Right forelimb (tissue), 1 donor: ENCODE results near the gene ADM.

ENCODE experiments used
- DNase-seq: peaks from one replicate; pipeline ENCODE4 v3.0.0-alpha.2; 2018

The ADM gene

DNA sequence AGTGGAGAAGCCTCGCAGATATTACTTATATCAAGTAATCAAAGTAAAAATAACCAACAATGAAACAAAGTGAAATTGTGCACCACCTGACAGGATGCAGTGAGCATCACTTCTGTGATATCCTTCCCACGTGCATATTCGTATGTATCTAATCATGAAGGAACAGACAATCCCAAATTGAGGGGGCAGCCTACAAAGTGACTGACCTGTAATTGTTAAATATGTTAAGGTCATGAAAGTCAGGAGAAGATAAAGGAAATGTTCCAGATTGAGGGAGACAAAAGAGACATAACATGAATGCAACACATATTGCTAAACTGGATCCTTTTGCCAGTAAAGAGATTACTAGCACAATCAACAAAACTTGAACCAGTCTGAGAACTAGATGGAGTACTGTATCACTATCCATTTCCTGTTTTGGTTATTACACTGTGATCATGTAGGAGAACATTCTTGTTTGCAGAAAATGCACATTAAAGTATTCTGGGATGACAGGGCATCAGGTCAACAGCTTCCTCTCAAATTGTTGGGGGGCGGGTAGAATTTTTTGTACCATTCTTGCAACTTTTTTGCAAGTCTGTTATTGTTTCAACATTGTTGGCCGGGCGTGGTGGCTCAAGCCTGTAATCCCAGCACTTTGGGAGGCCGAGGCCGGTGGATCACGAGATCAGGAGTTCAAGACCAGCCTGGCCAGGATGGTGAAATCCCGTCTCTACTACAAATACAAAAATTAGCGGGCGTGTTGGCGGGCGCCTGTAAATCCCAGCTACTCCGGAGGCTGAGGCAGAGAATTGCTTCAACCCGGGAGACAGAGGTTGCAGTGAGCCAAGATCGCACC lies 12.9 kb upstream of the ADM start:
- no peak for DNase-seq

DNA sequence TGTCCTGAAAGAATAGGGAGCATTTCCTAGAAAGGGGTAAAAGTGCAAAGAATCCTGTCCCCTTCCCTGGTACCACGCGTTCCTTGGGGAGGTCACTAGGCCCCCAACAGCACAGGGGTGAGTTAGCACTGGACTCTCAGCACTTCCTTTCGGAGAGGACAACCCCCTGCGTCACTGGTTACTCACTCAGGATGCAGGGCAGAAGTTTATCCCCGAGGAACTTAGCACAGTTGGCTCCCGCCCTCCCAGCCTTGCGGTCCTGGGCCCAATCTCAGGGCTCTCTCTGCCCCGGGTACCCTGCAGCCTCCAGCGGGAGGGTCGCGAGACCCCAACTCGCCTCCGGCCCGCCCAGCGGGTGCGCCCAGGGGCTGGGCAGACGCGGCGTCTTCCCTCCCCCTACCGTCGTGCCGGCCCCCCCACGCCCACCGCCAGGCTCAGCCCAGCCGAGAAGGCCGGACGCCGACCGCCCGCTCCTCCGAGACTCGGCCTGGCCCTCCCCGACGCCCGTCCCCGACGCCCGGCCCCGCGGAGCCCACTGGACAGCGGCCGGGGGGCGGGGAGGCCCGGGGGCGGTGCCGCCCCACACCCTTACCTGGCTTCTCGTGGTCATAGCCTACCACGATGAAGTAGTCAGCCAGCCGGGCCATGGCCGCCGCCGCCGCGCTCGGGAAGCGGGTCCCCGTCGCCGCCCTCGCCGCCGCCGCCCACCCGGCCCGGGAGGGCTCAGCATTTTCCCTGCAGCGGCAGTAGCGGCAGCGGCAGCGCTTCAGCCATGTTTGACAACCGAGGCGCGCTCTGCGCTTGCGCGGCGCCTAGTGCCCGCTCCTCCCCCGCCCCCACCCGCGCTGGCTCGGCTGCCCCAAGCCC lies 11.2 kb upstream of the ADM start, which contains the start of gene SBF2:
Gene SBF2, minus strand, starts transcription at position 797 of the 867 bp plus-strand sequence. Its CDS starts 150 bp downstream, at position 647.
- DNase-seq, result peak; percentile 93

DNA sequence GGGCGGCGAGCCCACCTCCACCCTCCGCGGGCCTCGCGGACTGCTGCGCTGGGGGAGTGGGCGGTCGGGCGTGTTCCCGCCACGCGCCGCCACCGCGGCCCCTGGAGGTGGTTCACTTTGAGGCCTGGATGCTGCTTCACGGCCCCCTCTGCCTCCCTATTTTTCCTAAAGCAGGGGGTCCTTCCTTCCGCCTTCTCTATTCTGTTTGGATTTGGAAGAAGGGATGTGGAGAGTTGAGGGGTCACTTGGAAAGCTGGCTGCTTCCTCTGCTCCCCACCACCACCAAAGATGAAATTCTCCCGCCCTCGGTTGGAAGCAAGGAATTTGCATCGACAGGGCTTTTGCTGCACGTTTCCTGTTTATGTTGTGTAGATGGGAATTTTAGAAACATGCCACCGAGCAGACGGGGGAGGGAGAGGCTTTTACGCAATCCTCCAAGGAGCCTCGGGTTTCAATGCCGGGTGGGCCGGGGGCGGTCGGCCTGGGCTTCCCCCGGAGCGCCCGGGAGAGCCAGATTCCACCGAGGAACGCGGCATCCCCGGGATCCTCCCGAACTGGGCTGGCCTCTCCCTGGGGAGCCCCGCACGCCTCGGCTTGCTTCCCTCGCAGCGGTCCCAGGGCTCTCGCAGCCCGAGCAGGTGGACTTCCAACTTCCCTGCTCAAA lies 10.5 kb upstream of the ADM start:
- peak; percentile 77 for DNase-seq

DNA sequence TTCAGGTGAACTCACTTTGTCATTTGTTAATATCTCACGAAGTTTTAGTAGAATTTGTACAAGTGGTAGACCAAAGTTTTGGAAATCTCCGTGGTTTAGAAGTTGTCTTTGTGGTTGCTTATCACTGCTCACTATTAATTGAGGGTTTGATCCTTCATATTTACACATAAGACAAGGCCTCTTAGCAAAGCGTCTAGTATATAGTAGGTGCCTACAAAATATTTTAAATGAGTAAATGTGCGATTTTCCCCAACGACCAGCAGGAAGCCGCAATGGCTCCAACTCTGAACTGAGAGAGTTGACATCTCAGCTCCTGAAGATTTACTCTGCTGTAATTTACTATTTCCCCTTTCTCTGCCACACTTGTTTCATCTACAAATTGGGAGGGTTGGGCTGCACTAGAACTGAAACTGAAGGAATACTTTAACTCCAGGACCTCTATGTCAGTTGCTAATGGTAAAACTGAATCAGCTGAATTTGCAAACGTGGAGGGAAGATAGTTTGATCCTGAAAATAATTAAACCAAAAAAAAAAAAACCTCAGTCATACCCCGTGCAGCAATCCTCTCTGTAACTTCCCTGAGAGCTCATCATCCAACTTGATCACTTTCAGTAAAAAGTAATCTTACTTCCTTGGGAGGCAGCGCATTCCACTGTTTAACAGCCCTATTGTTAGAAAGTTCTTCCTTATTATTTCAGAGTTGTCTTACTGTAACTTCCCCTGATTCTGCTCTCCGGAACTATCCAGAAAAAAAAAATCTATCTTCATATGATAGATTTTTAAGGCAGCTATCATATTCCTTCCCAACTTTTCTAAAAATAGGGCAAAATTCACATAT lies 9.6 kb upstream of the ADM start:
- no peak for DNase-seq

DNA sequence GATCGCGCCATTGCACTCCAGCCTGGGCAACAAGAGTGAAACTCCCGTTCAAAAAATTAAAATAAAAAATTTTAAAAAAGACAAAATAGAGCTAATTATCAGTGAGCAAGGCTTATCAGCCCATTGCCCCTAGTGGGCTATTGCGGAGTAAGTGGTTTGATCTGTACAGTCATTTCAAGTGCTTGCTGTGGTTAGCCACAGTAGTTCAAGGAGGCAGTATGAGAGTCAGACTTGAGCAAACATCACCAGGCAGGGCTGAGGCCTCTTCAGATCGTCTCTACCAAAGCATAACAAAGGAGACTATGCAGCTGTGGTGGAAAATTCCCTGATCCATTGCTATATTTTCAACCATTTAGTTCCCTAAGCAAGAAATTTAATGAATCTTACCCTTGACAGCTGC lies 6.5 kb upstream of the ADM start:
- DNase-seq, result no peak

DNA sequence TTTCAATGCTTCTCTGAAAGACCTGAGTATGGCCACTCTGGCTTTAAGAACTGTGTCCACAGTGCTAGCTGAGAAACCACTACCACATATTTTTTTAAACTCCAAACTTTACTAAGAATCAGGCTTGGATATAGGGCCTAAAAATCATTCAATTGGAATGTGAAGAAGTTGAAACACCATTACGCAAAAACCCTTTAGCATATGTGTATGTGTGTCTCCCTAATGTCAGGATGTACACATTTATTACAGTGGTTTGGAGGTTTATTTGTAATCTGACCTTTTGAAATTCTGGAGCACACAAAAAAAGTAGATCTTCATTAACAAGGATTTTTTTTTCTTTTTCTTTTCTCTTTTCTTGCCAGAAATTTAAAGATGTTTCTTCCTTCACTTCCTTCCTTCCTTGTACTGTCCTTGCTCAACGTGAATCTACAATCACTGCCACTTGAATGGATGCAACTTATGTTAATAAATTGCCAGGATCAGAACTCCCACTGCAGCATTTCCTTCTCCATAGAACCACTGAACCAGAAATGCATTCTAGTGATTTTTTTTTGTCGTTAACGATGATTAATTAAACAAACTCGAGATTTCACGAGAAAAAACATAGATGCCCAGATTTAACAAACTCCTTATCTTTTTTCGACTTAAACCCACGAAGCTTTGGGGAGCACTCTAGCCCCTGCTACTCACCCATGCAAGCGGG lies 3.1 kb upstream of the ADM start:
- DNase-seq, result no peak

DNA sequence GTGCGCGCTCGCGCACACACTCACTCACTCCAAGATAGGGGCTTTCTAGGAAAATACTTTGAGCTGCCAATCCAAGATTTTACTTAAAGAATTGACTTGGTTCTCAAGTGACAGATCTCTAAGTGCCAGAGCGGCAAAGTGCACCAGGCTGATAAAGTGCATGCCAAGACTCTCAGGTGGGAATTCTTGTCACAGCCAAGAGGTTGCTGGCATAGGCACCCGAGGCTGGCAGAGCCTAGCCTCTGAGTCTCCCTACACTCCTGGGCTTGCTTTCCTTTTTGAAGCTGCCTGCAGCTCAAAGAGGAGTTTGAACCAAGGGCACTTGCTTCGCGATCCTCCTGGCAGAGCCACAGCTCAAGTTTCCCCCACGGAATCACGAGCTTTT lies 2.5 kb upstream of the ADM start:
- no peak for DNase-seq

DNA sequence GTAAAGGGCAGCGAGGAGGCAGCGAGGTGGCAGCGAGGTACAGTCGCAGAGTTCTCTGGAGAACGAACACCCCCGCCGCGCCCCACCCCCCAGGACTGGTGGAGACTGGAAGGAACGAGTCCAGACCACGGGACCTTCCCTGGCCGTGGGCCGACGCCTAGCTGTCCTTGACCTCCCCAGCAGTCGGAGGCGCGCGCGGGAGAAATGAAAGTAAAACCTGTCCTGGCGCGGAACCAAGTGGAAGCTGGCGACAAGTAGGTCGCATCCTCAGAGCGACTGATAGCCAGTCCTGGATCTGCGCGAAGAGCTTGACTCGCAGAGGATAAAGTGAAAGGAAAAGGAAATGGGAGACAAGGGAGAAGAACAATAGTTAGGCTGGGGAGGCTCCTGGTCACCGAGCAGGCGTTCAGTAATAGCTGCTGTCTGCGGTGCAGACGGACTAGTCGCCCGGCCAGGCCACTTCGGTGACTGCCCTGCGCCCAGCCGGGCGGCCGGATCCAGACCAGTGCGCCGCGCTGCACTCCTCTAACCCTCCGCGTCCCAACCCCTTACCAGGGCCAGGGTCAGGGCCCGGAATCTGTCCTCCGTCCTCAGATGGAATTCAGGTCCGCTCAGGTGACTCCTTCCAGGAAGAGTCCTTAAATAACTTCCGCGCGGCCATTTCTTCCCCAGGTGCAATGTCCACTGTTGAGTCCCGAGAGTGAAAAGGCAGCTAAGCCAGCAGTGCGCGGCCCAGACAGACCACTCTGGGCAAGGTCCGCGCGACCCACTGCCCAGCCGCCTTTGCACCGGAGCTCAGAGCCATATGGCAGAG lies 1.9 kb upstream of the ADM start:
- DNase-seq, result peak; percentile 85

DNA sequence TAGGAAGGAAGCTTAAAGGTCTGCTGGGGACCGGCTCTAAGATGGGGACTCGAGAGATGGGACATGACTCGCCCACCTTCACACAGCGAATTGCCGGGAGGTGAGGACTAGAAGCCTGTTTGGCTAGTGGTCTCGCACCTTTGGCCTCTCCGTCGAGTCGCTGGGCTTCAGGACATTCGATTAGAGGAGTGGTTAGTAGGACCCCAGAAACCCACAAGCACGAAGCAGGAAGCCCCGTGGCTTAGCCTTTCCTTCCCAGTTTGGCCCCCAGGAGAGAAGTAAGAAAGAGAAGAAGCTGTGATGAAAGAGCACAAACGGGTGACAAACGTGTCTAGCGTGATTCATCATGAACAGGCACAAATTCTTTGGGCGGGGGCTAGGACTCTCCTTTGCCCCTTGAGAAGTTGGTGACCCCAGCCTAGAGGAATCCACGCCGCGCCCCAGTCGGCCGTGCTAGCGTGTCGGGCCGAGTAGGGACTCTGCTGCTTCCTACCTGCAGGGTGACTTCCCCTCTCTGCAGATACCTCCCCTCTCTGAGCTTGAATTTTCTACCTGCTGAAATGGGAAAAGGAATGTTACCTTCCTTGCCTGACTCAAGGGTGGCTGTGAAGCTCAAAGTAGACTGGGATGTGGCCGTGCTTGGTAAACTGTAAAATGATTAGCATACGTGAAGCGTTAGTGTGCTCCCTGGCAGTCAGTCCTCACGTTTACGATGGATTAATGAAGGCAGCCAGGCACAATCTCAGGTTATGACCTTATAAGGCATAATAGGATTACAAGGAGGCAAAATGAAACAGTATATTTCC lies 1.1 kb upstream of the ADM start:
- peak; percentile 57 for DNase-seq

DNA sequence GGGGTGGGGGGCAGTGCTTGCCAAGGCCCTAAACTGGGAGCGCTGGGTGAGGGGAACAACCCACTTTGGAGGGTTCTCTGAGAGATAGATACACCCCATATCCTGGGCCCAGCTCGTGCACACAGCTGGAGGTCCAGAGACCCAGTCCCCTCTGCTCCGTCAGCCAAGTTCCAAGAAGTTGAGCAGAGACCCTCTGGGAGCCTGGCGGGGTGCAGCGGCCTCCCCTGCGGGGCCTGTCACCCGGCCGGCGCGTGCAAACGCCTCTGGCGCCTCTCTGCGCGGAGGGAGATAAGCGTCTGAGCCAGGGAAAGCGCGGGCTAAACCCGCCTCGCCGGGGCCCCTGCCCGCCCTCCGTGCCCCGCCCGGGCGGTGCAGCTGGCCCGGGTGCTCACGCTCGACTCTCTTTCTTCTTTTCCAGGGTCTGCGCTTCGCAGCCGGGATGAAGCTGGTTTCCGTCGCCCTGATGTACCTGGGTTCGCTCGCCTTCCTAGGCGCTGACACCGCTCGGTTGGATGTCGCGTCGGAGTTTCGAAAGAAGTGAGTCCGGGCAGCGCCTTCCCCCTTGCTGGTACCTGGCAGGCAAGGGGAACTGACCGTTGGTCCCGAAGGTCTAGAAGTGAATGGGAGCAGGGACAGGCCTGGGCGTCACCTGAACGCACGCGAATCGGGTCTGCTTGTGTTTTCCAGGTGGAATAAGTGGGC lies 540 bp downstream of the ADM start:
- peak; percentile 62 for DNase-seq

DNA sequence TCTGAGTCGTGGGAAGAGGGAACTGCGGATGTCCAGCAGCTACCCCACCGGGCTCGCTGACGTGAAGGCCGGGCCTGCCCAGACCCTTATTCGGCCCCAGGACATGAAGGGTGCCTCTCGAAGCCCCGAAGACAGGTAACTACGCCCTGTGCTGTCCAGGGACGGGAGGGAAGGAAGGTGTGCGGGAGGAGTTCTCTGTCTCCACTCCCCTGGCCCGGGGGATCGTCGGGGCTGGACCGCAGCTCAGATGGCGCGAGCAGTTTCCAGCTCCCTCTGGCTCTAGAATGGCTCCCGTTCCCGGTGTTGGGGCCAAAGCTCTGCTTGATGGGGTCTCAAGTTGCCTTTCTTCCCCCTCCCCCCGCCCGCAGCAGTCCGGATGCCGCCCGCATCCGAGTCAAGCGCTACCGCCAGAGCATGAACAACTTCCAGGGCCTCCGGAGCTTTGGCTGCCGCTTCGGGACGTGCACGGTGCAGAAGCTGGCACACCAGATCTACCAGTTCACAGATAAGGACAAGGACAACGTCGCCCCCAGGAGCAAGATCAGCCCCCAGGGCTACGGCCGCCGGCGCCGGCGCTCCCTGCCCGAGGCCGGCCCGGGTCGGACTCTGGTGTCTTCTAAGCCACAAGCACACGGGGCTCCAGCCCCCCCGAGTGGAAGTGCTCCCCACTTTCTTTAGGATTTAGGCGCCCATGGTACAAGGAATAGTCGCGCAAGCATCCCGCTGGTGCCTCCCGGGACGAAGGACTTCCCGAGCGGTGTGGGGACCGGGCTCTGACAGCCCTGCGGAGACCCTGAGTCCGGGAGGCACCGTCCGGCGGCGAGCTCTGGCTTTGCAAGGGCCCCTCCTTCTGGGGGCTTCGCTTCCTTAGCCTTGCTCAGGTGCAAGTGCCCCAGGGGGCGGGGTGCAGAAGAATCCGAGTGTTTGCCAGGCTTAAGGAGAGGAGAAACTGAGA lies 1.4 kb downstream of the ADM start:
- DNase-seq, result peak; percentile 64

DNA sequence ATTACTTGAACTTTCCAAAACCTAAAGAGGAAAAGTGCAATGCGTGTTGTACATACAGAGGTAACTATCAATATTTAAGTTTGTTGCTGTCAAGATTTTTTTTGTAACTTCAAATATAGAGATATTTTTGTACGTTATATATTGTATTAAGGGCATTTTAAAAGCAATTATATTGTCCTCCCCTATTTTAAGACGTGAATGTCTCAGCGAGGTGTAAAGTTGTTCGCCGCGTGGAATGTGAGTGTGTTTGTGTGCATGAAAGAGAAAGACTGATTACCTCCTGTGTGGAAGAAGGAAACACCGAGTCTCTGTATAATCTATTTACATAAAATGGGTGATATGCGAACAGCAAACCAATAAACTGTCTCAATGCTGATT lies 2.1 kb downstream of the ADM start:
- no peak for DNase-seq

DNA sequence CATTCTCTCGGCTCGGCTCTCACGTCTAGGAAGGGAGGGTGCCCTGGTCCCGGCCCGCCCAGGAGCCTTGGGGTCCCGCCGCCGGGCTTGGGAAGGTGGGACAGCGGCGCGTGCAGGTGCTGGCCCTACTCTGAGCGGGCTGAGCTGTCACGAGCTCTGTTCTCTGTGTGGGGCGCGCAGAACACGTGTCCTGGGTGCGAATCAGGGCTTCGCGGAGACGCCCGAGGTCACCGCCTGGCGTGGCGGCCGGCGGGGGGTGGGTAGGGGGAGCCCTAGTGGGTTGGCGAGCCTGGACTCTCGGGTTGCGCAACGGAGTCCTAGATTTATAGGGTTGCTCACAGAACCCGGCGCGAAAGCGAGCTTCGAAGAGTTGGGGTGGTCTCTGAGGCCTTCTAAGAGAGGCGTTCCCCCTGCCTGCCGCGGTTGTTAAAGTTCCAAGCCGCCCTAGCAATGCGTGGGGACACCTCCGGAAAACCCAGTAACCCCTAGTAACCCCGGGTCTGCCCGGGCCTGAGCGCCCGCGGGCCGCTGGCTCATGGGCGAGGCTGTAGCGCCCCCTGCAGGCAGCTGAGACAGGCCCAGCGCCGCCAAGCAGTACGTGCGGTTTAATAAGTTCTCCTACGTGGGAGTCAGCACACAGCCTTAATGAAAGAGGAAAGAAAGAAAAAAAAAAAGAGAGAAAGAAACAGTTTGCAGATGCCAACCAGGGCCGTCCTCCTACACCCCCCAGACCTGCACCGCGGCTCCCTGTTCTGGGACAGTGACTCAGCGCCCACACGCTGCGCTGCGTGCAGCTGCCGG lies 2.7 kb downstream of the ADM start:
- peak; percentile 90 for DNase-seq

DNA sequence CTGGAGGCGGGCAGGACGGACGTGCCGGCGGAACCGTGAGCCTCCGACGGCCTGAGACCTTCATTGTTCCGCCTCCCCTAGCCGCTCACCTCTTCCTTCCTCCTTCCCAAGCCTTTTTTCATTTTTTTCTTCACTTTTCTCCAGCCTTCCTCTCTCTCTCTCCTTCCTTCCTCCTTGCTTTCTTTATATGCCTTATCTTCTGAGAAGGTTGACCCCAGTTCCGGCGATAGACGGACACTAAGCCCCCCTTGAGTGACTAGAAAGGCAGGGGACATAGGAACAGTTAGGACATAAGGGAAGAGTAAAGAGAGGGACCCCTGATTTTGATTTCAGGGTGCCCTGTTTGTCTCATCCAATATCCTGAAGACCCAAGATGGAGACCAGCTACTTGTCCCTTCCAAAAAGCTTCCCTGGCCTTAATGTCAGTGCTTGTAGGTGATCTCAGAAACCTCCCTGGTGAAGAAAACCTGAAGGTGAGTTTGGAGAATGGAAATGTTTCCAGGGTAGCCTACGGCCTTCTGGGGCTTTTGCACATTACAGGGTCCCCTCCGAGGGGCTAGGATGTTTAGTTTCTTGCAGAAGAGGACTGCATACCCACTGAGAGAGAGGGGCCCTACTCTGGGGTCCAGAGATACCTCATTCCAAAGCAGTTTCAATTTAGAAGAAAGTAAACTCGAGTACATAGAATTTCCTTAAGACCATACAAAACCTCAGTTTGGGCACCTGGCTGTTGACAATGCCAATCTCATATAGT lies 3.5 kb downstream of the ADM start:
- no peak for DNase-seq

DNA sequence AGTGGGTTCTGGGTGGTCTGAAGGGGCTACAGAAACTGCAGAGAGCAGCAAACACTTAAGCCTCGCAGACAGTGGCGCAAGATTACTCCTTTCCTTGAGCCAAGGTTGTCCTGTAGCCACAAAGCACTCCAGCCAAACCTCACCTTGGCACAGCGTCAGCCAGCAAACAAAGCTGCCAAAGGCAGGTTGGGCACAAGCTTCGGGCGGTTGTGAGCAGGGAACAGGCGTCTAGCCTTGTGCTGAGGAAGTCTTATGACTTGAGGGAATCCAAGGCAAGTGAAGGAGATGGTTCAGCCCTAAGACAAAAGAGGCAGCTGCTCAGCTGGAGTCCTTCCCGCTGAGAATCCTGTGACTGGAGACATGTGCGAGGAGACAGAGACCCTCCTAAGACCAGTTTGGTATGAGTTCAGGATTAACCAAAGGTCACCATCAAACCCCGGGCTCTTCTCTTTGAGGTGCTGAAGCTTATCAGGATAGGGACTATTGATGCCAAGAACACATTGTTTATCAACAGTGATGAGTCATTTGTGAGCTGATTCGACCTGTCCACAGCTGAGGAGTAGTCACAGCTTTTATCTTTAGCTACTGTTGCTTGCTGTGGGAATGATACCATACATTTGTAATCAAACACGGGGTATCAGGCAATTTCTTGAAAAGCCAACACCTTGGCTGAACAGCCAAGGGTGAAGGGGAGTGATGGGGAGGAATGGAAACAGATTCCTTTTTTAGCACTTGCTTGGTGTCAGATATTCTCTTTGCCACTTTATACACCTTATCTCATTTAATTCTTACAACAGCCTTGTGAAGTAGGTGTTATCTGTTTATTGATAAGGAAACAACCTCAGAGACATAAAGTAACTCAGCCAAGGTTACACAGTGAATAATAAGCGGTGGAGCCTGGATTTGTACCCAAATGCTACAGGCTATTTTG lies 4.6 kb downstream of the ADM start:
- peak; percentile 66 for DNase-seq
